ENCODE results near the gene DPM1.

- TF ChIP-seq POLR2AphosphoS5 (IDR thresholded peaks at IDR 0.05; ENCODE audit: low read depth, low read length) (no peak), POLR2A (IDR thresholded peaks at IDR 0.05; ENCODE audit: low read depth, low read length) (no peak), TAF1 (IDR thresholded peaks at IDR 0.05; ENCODE audit: borderline replicate concordance, low read depth, low read length) (no peak)
These were observed 58.1 kb downstream of the DPM1 start for GRCh38 chr20:50900261-50900660.
